GM18519 (cell line): ENCODE results near the gene DYRK1A.

Experiments used
- ATAC-seq: cut with Tn5 transposase; IDR thresholded peaks from one replicate; pipeline ENCODE4 v1.9.1; 2021; ENCODE audit warnings: mild to moderate bottlenecking, moderate library complexity; ENCODE audit not compliant: unreplicated experiment, low FRiP score

DYRK1A gene

GRCh38 chr21:37364722-37365121 is 1.9 kb upstream of the DYRK1A start:
- ATAC-seq: no peak

GRCh38 chr21:37365517-37366481 is 774 bp upstream of the DYRK1A start:
- peak; percentile 22 for ATAC-seq

GRCh38 chr21:37367336-37367702 is 746 bp downstream of the DYRK1A start:
- ATAC-seq: no peak

- no peak for ATAC-seq
Observed at GRCh38 chr21:37367703-37368540, 1.3 kb downstream of the DYRK1A start.

GRCh38 chr21:37368541-37369279 is 2.1 kb downstream of the DYRK1A start:
- ATAC-seq: no peak

- ATAC-seq: no peak
Observed at GRCh38 chr21:37369307-37369854, 2.8 kb downstream of the DYRK1A start.

- no peak for ATAC-seq
Observed at GRCh38 chr21:37370152-37371040, 3.8 kb downstream of the DYRK1A start.

GRCh38 chr21:37371041-37371397 is 4.4 kb downstream of the DYRK1A start:
- ATAC-seq: no peak

- no peak for ATAC-seq
Observed at GRCh38 chr21:37372127-37372731, 5.7 kb downstream of the DYRK1A start.

- ATAC-seq: no peak
Observed at GRCh38 chr21:37372951-37373350, 6.4 kb downstream of the DYRK1A start.

GRCh38 chr21:37373539-37373938 is 7.0 kb downstream of the DYRK1A start:
- no peak for ATAC-seq

- ATAC-seq: no peak
Observed at GRCh38 chr21:37374027-37374426, 7.5 kb downstream of the DYRK1A start.

GRCh38 chr21:37375866-37376574 is 9.4 kb downstream of the DYRK1A start:
- ATAC-seq: no peak

- no peak for ATAC-seq
Observed at GRCh38 chr21:37378700-37379139, 12.1 kb downstream of the DYRK1A start.

GRCh38 chr21:37380349-37381323 is 14.1 kb downstream of the DYRK1A start:
- no peak for ATAC-seq

- no peak for ATAC-seq
Observed at GRCh38 chr21:37381883-37382585, 15.5 kb downstream of the DYRK1A start.

GRCh38 chr21:37383086-37383485 is 16.5 kb downstream of the DYRK1A start:
- ATAC-seq: no peak
